Right renal pelvis (tissue), 4 donors: ENCODE measurements around the gene ZBED6. TPM values are rescaled to one million over a fixed set of nuclear protein-coding genes. Genes with fewer than 3 reads are reported as not detected.
"Not testable (repeated sequence)": the region's sequence is repeated elsewhere in the genome, so short reads cannot be mapped to it uniquely, and the experiment has no call there.

Experiments
- DNase-seq, 4 donors: peaks; one replicate each; pipeline ENCODE4 v3.0.0-alpha.2; 2013; ENCODE audit warnings: low read depth in 4 of 4, low spot score in 3 of 4, missing footprints in 1 of 4
- polyA plus RNA-seq, 4 donors: library from polyadenylated mRNA; unstranded; fragments of 120-200 nt; gene quantifications; one replicate each; pipeline ENCODE4 v1.2.1, GENCODE V29; 2013; ENCODE audit not compliant: insufficient read length in 4 of 4

The ZBED6 gene
- polyA plus RNA-seq, 4 donors, result 16.5 to 22.7 (median 18.9) TPM

DNA sequence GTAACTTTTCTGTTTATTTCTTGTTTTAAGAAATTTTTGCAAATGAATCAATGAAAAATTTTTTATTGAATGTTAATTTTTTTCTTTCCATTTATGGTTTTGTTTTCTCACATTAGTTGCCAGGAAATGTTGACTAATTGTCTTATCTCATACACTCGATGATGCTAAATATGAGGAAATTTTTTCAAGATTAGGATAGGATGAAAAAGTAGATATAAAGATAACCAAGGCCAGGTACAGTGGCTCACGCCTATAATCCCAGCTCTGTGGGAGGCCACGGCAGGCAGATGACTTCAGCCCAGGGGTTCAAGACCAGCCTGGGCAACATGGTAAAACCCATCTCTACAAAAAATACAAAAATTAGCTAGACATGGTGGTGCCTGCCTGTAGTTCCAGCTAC is 17.8 kb upstream of the ZBED6 start:
- DNase-seq, result no peak

DNA sequence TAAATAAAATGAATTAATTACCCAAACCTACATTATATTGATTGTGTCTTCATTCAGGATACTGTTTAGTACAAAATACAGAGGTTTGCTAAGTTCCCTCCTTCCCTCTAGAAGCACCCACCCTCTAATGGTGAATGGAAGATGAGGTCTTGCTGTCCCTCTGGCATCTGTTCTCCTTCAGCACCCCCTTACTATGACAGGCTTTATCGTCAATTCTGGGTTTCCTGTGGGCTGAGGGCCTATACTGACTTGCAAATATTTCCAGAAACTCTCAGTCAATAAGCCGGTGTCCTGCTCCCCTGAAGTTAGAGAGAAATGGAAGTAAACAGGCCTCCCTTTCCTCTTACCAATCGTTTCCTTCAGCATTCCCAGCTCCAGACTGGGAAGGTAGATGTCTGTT is 17.3 kb upstream of the ZBED6 start:
- no peak for DNase-seq

DNA sequence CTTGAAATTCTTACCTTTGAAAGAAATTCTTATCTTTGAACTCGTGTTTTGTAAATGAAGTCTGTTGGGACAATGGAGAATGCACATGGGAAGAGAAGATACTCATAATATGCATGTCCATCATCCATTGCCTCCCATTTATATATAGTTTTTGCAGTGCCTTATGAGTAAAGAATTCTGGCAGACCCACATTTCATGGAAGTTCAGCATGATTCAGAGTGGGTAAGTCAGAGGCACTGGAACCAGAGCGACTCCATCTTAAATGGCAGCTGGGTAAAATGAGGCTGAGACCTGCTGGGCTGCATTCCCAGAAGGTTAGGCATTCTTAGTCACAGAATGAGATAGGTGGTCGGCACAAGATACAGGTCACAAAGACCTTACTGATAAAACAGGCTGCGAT is 16.6 kb upstream of the ZBED6 start:
- DNase-seq, result no peak

DNA sequence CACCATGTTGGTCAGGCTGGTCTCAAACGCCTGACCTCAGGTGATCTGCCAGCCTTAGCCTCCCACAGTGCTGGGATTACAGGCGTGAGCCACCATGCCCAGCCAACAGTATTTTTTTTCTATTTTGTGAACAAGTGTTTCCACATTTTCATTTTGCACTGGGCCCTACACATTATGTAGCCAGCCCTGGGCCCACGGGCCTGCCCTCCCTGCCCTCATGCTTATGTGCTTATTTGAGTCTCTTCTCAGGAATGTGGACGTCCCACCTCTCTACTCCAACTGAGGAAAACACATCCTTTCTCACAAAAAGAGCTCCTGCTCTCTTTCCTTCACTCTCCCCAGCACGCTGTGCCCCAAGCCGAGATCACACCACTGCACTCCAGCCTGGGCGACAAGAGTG is 13.5 kb upstream of the ZBED6 start:
- DNase-seq, result no peak

DNA sequence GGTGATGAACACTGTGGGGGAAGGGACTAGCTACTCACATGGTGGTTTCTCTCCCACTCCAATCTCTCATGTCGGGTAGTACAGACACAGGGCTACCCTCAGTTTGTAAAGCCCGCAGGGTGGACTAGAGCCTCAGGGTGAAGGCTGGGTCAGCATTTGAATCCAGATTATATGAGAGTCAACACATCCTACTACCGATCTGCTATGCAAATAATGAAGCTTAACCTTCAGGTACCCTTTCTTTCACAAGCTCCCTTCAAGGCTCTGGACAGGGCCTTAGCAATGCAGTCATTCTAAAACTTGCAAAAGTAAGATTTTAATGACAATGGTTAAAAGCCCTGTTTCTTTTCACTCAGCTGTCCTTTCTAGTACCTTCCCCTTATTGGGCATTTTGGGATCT is 5.5 kb upstream of the ZBED6 start:
- no peak for DNase-seq

DNA sequence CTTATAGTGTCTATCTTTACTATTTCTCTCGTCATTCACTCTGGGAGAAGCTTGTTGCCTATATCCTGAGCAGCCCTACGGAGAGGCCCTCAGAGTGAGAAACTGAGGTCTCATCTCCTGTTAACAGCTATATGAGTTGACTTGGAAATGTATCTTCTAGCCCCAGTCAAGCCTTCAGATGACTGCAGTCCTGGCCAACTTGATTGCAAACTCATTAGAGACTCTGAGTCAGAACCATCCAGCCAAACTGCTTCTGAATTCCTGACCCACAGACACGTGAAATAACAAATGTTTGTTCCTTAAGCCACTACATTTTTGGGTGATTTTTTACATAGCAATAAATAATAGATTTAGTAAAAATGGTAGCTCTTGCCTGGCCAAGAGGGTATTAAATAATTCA is 3.9 kb upstream of the ZBED6 start:
- DNase-seq, result no peak

DNA sequence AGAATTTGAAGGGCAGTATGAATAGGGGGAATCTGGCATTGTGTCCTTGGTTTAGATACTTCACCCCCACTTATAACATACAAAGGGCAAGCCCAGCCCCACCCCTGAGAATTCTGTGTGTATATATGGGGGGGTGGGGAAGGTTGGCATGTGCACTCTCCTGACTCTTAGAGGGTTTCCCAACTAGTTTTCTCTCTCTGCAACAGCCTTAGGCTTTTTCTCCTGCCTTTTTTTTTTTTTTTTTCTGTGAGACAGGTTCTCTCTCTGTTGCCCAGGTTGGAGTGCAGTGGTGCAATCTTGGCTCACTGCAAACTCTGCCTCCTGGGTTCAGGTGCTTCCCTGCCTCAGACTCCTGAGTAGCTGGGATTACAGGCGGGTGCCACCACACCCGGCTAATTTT is 2.9 kb upstream of the ZBED6 start:
- no peak for DNase-seq

DNA sequence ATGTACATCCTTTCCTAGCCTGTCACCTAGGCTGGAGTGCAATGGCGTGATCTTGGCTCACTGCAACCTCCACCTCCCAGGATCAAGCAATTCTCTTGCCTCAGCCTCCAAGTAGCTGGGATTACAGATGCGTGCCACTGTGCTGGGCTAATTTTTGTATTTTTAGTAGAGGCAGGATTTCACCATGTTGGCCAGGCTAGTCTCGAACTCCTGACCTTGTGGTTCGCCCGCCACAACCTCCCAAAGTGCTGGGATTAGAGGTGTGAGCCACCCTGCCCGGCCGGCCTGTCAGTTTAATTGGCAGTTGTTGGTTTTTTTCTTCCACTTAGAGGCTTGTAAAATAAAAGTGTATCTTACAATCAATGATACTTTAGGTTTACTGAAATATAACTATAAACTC is 1.9 kb upstream of the ZBED6 start:
- DNase-seq, result not testable (repeated sequence)

DNA sequence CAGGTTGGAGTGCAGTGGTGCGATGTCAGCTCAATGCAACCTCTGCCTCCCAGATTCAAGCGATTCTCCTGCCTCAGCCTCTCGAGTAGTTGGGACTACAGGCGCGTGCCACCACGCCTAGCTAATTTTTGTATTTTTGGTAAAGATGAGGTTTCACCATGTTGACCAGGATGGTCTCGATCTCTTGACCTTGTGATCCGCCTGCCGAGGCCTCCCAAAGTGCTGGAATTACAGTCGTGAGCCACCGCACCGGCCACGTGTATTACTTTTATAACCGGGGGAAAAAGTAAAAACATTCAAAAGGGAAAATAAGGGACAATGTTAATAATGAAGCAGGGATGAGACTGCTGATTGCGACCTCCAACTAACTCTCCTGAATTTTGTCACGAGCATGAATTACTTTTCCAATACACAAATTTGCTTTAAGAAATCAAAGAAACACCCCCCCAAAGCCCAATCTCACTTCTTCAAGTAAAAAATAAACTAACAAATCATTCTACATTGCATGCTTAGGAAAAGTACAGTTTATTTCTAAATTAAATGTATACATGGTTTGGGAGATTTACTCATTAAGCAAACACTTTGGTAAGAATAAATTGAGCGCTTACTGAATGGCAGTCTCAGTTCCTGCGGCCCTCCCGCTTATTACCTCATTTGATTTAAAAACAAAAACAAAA is 521 bp upstream of the ZBED6 start:
- DNase-seq, result no peak

DNA sequence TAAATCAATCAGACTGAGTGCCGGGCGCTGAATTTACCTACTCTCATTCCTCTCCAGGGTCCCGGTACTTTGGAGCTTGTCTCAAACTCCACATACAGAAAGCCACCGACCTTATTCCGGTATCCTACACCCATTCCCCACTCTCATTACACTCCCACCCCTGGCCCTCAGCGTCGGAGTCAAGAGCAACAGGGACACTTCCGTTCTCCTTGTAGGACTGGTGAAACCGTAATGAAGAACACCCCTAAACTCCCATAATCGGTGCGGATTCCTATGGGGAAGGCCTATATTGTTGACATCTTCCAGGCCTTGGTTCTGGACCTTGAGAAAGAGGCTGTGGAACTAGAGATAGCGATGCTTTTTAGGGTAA is 798 bp downstream of the ZBED6 start:
- peak in 2 of 4 donors; percentile 20 to 32 for DNase-seq

DNA sequence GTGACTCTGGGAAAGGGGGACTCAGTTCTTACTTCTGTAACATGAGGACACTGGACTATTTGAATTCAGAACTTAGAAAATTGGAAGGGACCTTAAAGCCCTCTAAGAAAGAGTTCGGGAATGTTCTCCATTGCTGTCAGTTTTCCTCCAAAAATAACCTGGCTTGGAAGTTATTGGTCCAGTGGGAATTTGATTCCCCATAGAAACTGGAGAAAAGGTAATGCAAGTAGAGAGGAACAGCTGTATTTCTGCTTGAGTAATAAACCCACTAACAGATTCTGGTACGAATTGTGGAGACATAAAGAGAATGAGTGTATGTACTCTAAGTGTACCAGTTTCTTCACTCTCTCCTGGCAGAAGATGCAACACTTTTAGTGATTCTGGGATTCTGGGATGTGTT is 1.8 kb downstream of the ZBED6 start:
- no peak for DNase-seq

DNA sequence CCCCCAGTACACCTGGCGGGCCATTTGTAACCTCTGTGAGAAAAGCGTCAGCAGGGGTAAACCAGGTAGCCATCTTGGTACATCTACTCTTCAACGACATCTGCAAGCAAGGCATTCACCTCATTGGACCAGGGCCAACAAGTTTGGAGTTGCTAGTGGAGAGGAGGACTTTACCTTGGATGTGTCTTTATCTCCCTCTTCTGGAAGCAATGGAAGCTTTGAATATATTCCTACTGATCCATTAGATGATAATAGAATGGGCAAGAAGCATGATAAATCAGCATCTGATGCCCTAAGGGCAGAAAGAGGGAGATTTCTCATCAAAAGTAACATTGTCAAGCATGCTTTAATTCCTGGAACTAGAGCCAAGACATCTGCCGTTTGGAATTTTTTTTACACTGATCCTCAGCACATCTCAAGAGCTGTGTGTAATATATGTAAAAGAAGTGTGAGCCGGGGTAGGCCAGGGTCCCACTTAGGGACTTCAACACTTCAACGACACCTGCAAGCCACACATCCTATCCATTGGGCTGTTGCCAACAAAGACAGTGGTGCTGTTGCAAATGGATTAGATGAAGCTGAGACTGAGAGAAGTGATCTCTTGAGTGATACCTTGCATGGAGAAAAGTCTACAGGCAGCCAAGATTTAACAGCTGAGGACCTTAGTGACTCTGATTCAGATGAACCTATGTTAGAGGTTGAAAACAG is 2.7 kb downstream of the ZBED6 start:
- DNase-seq, result no peak

DNA sequence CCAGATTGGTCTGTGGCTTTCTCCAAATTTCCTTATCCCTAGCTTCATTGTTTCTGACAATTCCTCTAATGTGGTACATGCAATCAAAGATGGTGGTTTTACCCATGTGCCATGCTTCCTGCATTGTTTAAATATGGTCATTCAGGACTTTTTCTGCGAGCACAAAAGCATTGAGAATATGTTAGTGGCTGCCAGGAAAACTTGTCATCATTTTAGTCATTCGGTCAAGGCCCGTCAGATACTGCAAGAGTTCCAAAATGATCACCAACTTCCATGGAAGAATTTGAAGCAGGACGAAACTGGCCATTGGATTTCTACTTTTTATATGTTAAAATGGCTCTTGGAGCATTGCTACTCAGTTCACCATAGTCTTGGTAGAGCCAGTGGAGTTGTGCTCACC is 3.7 kb downstream of the ZBED6 start:
- no peak for DNase-seq

DNA sequence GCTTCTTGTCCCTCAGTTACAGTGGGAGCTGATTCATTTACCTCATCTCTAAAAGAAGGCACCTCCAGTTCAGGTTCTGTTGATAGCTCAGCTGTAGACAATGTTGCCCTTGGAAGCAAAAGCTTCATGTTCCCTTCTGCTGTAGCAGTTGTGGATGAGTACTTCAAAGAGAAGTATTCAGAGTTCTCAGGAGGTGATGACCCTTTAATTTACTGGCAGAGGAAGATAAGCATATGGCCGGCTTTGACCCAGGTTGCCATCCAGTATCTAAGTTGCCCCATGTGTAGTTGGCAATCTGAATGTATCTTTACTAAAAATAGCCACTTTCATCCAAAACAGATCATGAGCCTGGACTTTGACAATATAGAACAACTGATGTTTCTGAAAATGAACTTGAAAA is 4.5 kb downstream of the ZBED6 start:
- DNase-seq, result no peak

DNA sequence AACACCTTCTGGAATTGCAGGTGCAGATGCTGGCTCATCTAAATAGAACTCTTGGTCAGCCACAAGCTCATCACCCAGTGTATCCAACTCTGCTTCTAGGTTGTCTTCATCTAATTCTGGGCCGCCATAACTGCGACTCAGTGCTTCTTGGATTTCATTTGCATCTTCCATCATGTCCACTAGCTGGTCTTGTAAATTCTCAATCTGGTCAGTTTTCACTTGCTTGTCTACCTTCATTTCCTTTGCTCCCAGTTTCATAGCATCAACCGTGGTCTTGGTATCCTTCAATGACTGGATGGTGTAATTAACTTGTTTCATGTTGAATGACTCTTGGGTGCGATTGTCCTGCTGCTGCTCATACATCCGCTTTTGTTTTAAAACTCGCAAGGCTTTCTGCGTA is 10.3 kb downstream of the ZBED6 start:
- no peak for DNase-seq

DNA sequence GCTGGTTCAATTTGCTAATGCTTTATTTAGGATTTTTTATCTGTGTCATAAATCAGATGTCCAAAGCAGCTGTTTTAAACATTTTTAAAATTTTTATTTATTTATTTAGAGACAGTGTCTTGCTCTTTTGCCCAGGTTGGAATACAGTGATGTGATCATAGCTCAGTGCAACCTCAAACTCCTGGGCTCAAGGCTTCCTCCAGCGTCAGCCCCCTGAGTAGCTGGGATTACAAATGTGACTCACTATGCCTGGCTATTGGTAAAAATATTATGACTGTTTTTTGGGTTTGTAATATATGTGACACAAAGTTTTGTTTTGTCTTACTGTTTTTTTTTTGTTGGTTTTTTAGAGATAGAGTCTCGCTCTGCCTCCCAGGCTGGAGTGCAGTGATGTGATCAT is 11.8 kb downstream of the ZBED6 start:
- DNase-seq, result no peak

DNA sequence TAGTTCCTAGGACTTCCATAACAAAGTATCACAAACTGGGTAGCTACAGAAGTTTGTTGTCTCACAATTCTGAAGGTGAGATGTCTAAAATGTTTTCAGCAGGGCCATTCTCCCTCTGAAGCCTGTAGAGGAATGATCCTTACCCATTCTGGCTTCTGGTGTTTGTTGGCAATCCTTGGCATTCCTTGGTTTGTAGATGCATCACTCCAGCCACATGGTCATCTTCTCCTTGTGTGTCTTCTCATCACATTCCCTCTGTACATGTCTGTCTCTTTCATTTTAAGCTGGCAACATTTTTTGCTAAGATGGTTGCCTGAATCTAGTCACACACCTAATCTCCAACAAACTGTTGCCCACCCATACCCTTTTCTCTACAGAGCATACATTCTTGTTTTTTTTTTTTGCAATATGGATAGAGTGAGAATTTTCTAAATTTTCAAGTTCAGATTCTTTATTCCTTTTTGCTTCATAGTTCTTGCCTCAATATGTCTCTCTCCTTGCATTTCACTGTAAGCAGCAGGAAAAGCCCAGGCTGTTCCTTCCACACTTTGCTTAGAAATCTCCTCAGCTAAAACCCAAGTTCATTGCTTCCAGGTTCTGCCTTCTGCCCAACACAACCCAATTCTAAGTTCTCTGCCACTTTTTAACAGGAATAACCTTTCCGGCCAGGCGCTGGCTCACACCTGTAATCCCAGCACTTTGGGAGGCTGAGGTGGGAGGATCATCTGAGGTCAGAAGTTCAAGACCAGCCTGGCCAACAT is 18.3 kb downstream of the ZBED6 start:
- DNase-seq, result no peak

DNA sequence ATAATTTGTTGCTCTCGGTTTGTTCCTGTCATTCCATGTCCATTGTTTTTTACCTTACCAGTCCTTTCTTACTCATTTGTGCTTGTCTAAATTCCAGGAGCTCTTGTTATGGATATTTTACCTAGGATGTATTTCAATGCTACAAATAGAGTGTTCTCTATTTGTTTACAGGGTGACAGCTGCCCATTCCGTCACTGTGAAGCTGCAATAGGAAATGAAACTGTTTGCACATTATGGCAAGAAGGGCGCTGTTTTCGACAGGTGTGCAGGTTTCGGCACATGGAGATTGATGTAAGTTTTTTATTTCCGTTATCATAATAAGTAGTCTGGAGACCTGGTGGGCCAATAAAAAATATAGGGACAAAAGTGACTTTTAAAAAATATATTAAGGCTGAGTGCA is 23.0 kb downstream of the ZBED6 start:
- no peak for DNase-seq

DNA sequence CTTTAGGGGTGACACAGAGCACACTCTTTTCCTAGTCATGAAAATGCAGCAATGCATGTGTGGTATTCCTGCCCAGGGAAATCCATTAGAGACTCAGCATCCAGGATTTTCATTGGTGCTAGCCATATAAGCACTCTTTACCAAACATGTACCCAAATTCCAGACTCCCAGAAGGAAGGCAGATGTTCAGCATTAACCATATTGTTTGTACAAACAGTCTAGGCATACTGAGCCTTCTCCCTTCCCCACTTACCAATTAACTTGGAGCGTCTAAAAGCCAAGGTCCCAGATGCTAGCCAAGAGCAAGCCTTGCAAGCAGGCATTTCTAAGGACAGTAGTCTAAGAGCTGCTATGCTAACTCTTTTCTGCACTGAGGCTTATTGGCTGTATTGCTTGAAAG is 27.9 kb downstream of the ZBED6 start:
- DNase-seq, result no peak

DNA sequence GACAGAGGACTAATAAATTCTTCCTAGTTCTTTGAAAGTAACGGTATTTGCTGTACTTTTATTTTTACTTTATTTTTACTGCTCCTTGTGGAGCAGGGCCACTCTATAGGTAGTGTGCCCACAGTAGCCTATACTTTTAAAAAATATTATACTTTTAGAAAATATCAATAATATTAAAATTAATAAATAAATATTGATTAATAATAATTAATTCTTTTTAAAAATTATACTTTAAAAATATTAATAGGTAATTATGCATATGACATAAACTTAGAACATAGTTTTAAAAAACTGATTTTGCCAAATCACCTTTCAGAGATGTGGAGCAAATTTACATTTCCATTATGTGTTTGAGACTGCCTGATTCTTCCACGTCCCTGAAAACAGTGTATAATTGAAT is 30.8 kb downstream of the ZBED6 start:
- DNase-seq, result no peak

DNA sequence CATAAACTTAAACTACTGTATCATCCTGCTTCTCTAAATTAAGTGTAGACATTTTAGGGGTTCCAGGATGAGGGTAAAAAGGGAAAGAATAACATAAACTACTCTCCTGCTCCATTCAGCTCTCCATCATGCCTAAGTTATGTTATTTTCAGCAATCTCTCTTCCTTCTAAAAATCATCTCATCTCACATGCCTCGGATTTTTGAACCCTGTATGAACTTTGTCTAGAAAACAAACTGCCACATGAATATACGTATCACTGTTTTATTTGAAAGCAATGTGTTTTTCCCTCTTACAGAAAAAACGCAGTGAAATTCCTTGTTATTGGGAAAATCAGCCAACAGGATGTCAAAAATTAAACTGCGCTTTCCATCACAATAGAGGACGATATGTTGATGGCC is 32.6 kb downstream of the ZBED6 start:
- no peak for DNase-seq

DNA sequence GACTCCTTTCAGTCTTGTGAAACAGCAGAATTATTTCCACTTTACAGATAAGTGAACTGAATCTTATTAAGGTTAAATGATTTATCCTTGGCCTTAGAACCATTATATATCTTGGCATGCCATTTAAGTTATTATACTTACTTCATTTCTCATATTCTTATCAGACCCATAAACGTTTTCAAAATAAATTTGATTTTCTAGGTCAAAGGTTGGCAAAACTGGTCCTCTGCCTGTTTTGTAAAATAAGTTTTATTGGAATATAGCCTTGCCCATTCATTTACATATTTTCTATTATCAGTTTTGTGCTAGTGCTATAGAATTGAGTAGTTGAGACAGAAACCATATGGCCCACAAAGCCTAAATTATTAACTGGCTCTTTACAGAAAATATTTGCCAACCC is 33.1 kb downstream of the ZBED6 start:
- DNase-seq, result no peak
